ENCODE measurements around the gene GPR84.

The GPR84 gene

GRCh38 chr12:54364413-54364812 lies at the start of gene GPR84:
Gene GPR84, minus strand, starts transcription at chr12:54364486. Its CDS starts 635 bp downstream, at chr12:54363851.
- DNase-seq: peak; percentile 29

GRCh38 chr12:54413284-54414190 lies 49.3 kb upstream of the GPR84 start:
- DNase-seq: peak; percentile 88

- no peak for DNase-seq
These were observed 48.5 kb upstream of the GPR84 start for GRCh38 chr12:54412786-54413185.

- no peak for DNase-seq
These were observed 48.1 kb upstream of the GPR84 start for GRCh38 chr12:54412348-54412747.

- peak; percentile 69 for DNase-seq
These were observed 47.3 kb upstream of the GPR84 start for GRCh38 chr12:54411391-54412241.

- DNase-seq: no peak
These were observed 45.0 kb upstream of the GPR84 start for GRCh38 chr12:54409267-54409666.

- DNase-seq: no peak
These were observed 43.1 kb upstream of the GPR84 start for GRCh38 chr12:54407183-54407905.

GRCh38 chr12:54405573-54405972 lies 41.3 kb upstream of the GPR84 start:
- no peak for DNase-seq

GRCh38 chr12:54405106-54405505 lies 40.8 kb upstream of the GPR84 start:
- DNase-seq: no peak

GRCh38 chr12:54404061-54405004 lies 40.0 kb upstream of the GPR84 start:
- peak; percentile 76 for DNase-seq

- DNase-seq: no peak
These were observed 36.8 kb upstream of the GPR84 start for GRCh38 chr12:54401119-54401518.

GRCh38 chr12:54398995-54399793 lies 34.9 kb upstream of the GPR84 start:
- peak; percentile 90 for DNase-seq

- DNase-seq: no peak
These were observed 33.9 kb upstream of the GPR84 start for GRCh38 chr12:54398218-54398617.

GRCh38 chr12:54397157-54397556 lies 32.9 kb upstream of the GPR84 start:
- DNase-seq: no peak

- no peak for DNase-seq
These were observed 31.3 kb upstream of the GPR84 start for GRCh38 chr12:54395545-54395944.

- no peak for DNase-seq
These were observed 30.7 kb upstream of the GPR84 start for GRCh38 chr12:54394986-54395385.

GRCh38 chr12:54394281-54394719 lies 30.0 kb upstream of the GPR84 start:
- peak; percentile 56 for DNase-seq

- DNase-seq: no peak
These were observed 29.5 kb upstream of the GPR84 start for GRCh38 chr12:54393743-54394142.

- no peak for DNase-seq
These were observed 28.9 kb upstream of the GPR84 start for GRCh38 chr12:54393207-54393609.

- no peak for DNase-seq
These were observed 28.4 kb upstream of the GPR84 start for GRCh38 chr12:54392485-54393206.

All from CD4-positive, alpha-beta T cell treated with Interleukin-10 for 1 hour (primary cell).